HTERT RPE-1 (cell line): ENCODE data around the gene PEX12.
"Not testable (repeated sequence)": the region's sequence is repeated elsewhere in the genome, so short reads cannot be mapped to it uniquely, and the experiment has no call there.

Experiments used
- in situ Hi-C: fragments of 300-500 bp; cut with MboI; formaldehyde crosslinking; loops from 4 replicates; pipeline ENCODE4 v1.14.3; 2020; ENCODE audit warnings: low sequenced_read_pairs

The PEX12 gene

GRCh38 chr17:35537601-35538141 lies 40.7 kb downstream of the PEX12 start, which contains the start of gene SLFN12L:
SLFN12L (minus strand) TSS chr17:35537678; CDS start chr17:35522364, 15,314 bp downstream.
- in situ Hi-C loops = no loop called here

GRCh38 chr17:35536664-35537171 lies 41.7 kb downstream of the PEX12 start:
- in situ Hi-C loops = no loop called here

GRCh38 chr17:35535406-35535805 lies 43.0 kb downstream of the PEX12 start:
- in situ Hi-C loops = not testable (repeated sequence)

GRCh38 chr17:35534576-35535093 lies 43.7 kb downstream of the PEX12 start:
- in situ Hi-C loops = no loop called here

- in situ Hi-C loops = no loop called here
These were observed 47.2 kb downstream of the PEX12 start for GRCh38 chr17:35531160-35531559.

- in situ Hi-C loops = no loop called here
These were observed 48.5 kb downstream of the PEX12 start for GRCh38 chr17:35529866-35530265.

GRCh38 chr17:35529326-35529725 lies 49.0 kb downstream of the PEX12 start:
- in situ Hi-C loops = not testable (repeated sequence)
